Esophagus (tissue), 2 donors: ENCODE measurements around the gene TLE3. TPM values are rescaled to one million over a fixed set of nuclear protein-coding genes. Genes with fewer than 3 reads are reported as not detected.

ENCODE experiments used
- H3K27ac ChIP-seq, 2 donors: one replicate each; pipeline ENCODE4 v1.5.1; 2013; ENCODE audit warnings: low read depth in 2 of 2, mild to moderate bottlenecking in 2 of 2, inconsistent platforms in 1 of 2, low read length in 1 of 2, moderate library complexity in 1 of 2
- H3K27me3 ChIP-seq, 2 donors: one replicate each; pipeline ENCODE4 v1.6.1; 2013; ENCODE audit warnings: low read length in 2 of 2, control low read depth in 1 of 2, mild to moderate bottlenecking in 1 of 2; ENCODE audit not compliant: insufficient read depth in 2 of 2, control insufficient read depth in 1 of 2
- H3K36me3 ChIP-seq, 2 donors: one replicate each; pipeline ENCODE4 v1.6.1; 2013; ENCODE audit warnings: low read length in 1 of 2; ENCODE audit not compliant: control insufficient read depth in 2 of 2, insufficient read depth in 2 of 2
- H3K4me1 ChIP-seq, 2 donors: one replicate each; pipeline ENCODE4 v1.6.1; 2013; ENCODE audit warnings: low read length in 1 of 2; ENCODE audit not compliant: control insufficient read depth in 2 of 2, insufficient read depth in 2 of 2
- H3K4me3 ChIP-seq, 2 donors: one replicate each; pipeline ENCODE4 v1.5.1; 2013; ENCODE audit warnings: low read length in 2 of 2, mild to moderate bottlenecking in 2 of 2, low read depth in 1 of 2, moderate library complexity in 1 of 2
- H3K9me3 ChIP-seq, 2 donors: one replicate each; pipeline ENCODE4 v1.6.1; 2013; ENCODE audit warnings: mild to moderate bottlenecking in 2 of 2, low read depth in 1 of 2, low read length in 1 of 2, moderate library complexity in 1 of 2; ENCODE audit not compliant: control insufficient read depth in 2 of 2, insufficient read depth in 1 of 2
- WGBS, 2 donors: extraction: QIAGEN DNeasy Blood & Tissue Kit; methylation state at CpG; one replicate each; pipeline ENCODE4 v1.1.7; 2013; 5-methylcytosine and 5-hydroxymethylcytosine counted together
- polyA plus RNA-seq, 2 donors: library from polyadenylated mRNA; stranded (reverse); fragments of 200-250 nt; gene quantifications; one replicate each; pipeline ENCODE4 v1.2.3, GENCODE V29; 2013
- donor health status: healthy with polysubstance abuse.
- donor health status: Bipolar disorder and iron deficiency.

TLE3 gene
- polyA plus RNA-seq, 2 donors = 33.1 to 43.9 TPM

DNA sequence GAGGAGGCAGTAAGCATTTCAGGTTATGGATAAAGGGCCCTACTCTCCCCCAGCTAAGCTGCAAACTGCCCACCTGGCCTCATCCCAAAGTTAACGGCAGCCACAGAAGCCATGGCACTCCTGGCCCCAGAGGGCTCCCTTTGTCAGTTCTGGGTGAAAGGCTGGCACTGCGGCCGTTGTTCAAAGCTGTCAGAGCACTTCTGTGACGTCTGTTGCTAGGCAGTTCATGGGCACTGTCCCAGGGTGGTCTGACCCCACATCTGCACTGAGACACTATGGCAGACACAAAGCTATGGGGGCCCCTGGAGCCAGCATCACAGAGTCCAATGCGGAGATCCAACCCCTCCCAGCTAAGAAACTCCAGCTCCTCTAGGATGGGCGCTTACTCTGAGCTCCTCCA is 30.0 kb downstream of the TLE3 start:
- H3K4me1 ChIP-seq = no peaks in the 10 kb centered on the region
- WGBS, 2 donors = 87 to 90% methylated on average over 6 of the region's 6 CpGs
- peaks cover 12 to 69% of the 10 kb centered on the region in 2 donors for H3K36me3 ChIP-seq
- no peaks in the 10 kb centered on the region for H3K27me3 ChIP-seq
- no peak overlapping the region for H3K4me3 ChIP-seq
- no peak overlapping the region for H3K27ac ChIP-seq
- no peaks in the 10 kb centered on the region for H3K9me3 ChIP-seq

DNA sequence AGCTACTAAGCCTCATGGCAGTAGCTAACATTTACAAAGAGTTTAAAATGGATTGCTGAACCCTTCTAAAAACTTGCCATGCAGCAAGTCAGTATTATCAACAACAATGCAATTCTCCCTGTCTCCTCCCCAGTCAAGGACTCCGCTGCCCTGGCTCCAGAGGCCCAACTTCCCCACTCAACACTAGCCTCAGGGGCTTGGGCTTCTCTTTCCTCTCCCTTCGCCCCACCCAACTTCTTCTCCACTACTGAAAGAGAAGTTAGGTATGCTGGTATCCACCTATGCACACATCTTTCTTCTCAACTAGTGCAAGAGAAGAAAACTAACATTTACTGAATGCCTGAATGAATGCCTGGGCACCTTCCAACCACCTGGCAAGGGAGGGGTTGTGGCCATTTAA is 30.7 kb downstream of the TLE3 start:
- Histone ChIP-seq H3K4me1 (no peaks in the 10 kb centered on the region), H3K4me3 (no peak overlapping the region), H3K27me3 (no peaks in the 10 kb centered on the region), H3K27ac (no peak overlapping the region), H3K36me3 (peaks cover 11 to 68% of the 10 kb centered on the region in 2 donors), H3K9me3 (no peaks in the 10 kb centered on the region)
- 88 to 89% methylated on average over 2 of the region's 2 CpGs for WGBS, 2 donors

GRCh38 chr15:70066447-70066846 is 31.3 kb downstream of the TLE3 start:
- no peak overlapping the region for H3K27ac ChIP-seq
- H3K4me3 ChIP-seq = no peak overlapping the region
- H3K4me1 ChIP-seq = no peaks in the 10 kb centered on the region
- peaks cover 15 to 68% of the 10 kb centered on the region in 2 donors for H3K36me3 ChIP-seq
- no peaks in the 10 kb centered on the region for H3K9me3 ChIP-seq
- 81 to 82% methylated on average over 5 of the region's 5 CpGs for WGBS, 2 donors
- H3K27me3 ChIP-seq = no peaks in the 10 kb centered on the region

GRCh38 chr15:70066004-70066403 is 31.7 kb downstream of the TLE3 start:
- Histone ChIP-seq H3K4me1 (no peaks in the 10 kb centered on the region), H3K4me3 (no peak overlapping the region), H3K9me3 (no peaks in the 10 kb centered on the region), H3K27me3 (no peaks in the 10 kb centered on the region), H3K27ac (no peak overlapping the region), H3K36me3 (peaks cover 15 to 72% of the 10 kb centered on the region in 2 donors)
- 94 to 96% methylated on average over 12 of the region's 12 CpGs for WGBS, 2 donors

GRCh38 chr15:70065006-70065722 is 32.6 kb downstream of the TLE3 start:
- 61 to 78% methylated on average over 6 of the region's 6 CpGs for WGBS, 2 donors

GRCh38 chr15:70064441-70064840 is 33.3 kb downstream of the TLE3 start:
- Histone ChIP-seq H3K4me3 (no peak overlapping the region), H3K27ac (no peak overlapping the region), H3K36me3 (peaks cover 23 to 71% of the 10 kb centered on the region in 2 donors), H3K4me1 (no peaks in the 10 kb centered on the region), H3K9me3 (no peaks in the 10 kb centered on the region), H3K27me3 (no peaks in the 10 kb centered on the region)
- 80 to 87% methylated on average over 4 of the region's 4 CpGs for WGBS, 2 donors

More at GRCh38 chr15:70065006-70065722, 32.6 kb downstream of the TLE3 start:
- Histone ChIP-seq H3K9me3 (no peaks in the 10 kb centered on the region), H3K4me3 (no peak overlapping the region), H3K36me3 (peaks cover 19 to 71% of the 10 kb centered on the region in 2 donors), H3K27ac (no peak overlapping the region), H3K27me3 (no peaks in the 10 kb centered on the region), H3K4me1 (no peaks in the 10 kb centered on the region)

- WGBS, 2 donors = 94 to 95% methylated on average over 7 of the region's 7 CpGs
- H3K4me1 ChIP-seq = no peaks in the 10 kb centered on the region
- no peaks in the 10 kb centered on the region for H3K27me3 ChIP-seq
- no peak overlapping the region for H3K27ac ChIP-seq
- no peaks in the 10 kb centered on the region for H3K9me3 ChIP-seq
- H3K36me3 ChIP-seq = peaks cover 22 to 72% of the 10 kb centered on the region in 2 donors
- no peak overlapping the region for H3K4me3 ChIP-seq
Measured at GRCh38 chr15:70063980-70064379, 33.7 kb downstream of the TLE3 start.

- H3K36me3 ChIP-seq = peaks cover 26 to 78% of the 10 kb centered on the region in 2 donors
Measured at GRCh38 chr15:70063261-70063925, 34.3 kb downstream of the TLE3 start.

DNA sequence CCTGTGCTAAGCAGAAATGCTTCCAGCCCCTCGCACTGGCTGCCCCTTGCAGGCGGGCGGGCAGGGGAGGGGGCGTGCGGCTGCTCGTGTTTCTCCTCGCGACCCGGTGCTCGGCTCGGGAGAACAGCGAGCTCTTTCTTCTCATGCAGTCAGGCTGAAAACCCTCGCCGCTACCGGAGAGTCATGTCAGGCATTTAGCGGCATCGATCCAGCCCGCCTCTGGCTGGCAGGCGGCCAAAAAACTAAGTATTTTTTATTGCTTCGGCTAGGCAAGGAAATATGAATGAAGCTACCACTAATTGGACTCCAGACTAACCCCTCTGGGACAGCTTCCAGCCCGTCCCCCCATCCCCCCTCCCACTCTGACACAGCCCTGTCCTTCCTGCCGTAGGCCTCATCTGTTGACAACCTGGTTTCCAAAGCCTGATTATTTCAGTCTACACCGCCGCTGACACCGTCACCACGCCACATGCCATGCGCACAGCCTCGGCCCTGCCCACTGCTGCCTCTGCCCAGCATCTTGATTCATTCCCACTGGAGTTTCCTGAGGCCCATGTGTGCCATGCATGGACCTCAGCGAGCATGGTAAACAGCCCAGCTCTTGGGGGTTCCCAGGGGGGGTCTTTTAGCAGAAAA is 35.3 kb downstream of the TLE3 start:
- no peaks in the 10 kb centered on the region for H3K9me3 ChIP-seq
- H3K4me3 ChIP-seq = no peak overlapping the region
- no peaks in the 10 kb centered on the region for H3K4me1 ChIP-seq
- WGBS, 2 donors = 57 to 58% methylated on average over 29 of the region's 29 CpGs
- H3K27ac ChIP-seq = no peak overlapping the region
- no peaks in the 10 kb centered on the region for H3K27me3 ChIP-seq
- H3K36me3 ChIP-seq = peaks cover 30 to 85% of the 10 kb centered on the region in 2 donors

More at GRCh38 chr15:70063261-70063925, 34.3 kb downstream of the TLE3 start:
- Histone ChIP-seq H3K9me3 (no peaks in the 10 kb centered on the region), H3K4me3 (no peak overlapping the region), H3K4me1 (no peaks in the 10 kb centered on the region), H3K27me3 (no peaks in the 10 kb centered on the region), H3K27ac (no peak overlapping the region)
- 84 to 86% methylated on average over 17 of the region's 17 CpGs for WGBS, 2 donors
